ENCODE measurements around the gene ANKRD11.

GRCh38 chr16:89402962-89403361 lies 87.4 kb downstream of the ANKRD11 start:
- TF ChIP-seq CTCF (IDR thresholded peaks at IDR 0.05; ENCODE audit: extremely low read depth in 1 of 2, insufficient read depth in 1 of 2, low read depth in 1 of 2, low read length in 2 of 2): no peak
- no peak for TF ChIP-seq JUN (IDR thresholded peaks at IDR 0.05; ENCODE audit: borderline replicate concordance, insufficient read depth, insufficient read length, low read depth)
